B cell (primary cell): ENCODE data around the gene CCDC85C. TPM values are rescaled to one million over a fixed set of nuclear protein-coding genes. Genes with fewer than 3 reads are reported as not detected.

Experiments
- ATAC-seq: fragments of 200-7000 bp; cut with Tn5 transposase; one replicate; pipeline ENCODE4 v1.10.0; 2021; ENCODE audit warnings: low read depth, mild to moderate bottlenecking, moderate number of reproducible peaks, moderate library complexity
- CTCF ChIA-PET: fragments of 350-600 bp; sonication (Branson Sonifier 250); formaldehyde crosslinking; loops from one replicate; lab custom pipeline; 2021; ENCODE audit warnings: antibody characterized with exemption, inconsistent platforms; lab: Charles Lee
- POLR2A ChIA-PET: fragments of 350-600 bp; sonication (Branson Sonifier 250); formaldehyde crosslinking; loops from one replicate; lab custom pipeline; 2021; ENCODE audit warnings: antibody characterized with exemption; lab: Charles Lee
- DNase-seq: peaks from one replicate; pipeline ENCODE4 v3.0.0; 2013
- H2AFZ ChIP-seq: 2 replicates; pipeline ENCODE4 v1.6.1; 2012; ENCODE audit warnings: mild to moderate bottlenecking, low read depth, low read length; ENCODE audit not compliant: insufficient read depth, poor library complexity, severe bottlenecking
- H3K27ac ChIP-seq, 2 donors: 1 replicate in 1 of 2; 2 replicates in 1 of 2; pipeline ENCODE4 v1.5.1; 2012 to 2013; ENCODE audit warnings: low read length in 2 of 2, mild to moderate bottlenecking in 2 of 2, moderate library complexity in 1 of 2
- H3K27me3 ChIP-seq, 4 experiments: fragments of 200-600 bp in 1 of 4; sonication (generic) in 1 of 4; replicated peaks in 1 of 4; 1 replicate in 2 of 4; 2 replicates in 2 of 4; pipeline versions ENCODE4 v1.6.1 to v1.7.0; 2013 to 2016; ENCODE audit warnings: low read length in 3 of 4, mild to moderate bottlenecking in 2 of 4, mixed read lengths in 1 of 4, moderate library complexity in 1 of 4; ENCODE audit not compliant: insufficient read depth in 4 of 4, control insufficient read depth in 3 of 4; ENCODE audit errors: control extremely low read depth in 1 of 4
- H3K36me3 ChIP-seq, 2 experiments: replicated peaks in 1 of 2; 1 replicate in 1 of 2; 2 replicates in 1 of 2; pipeline versions ENCODE4 v1.6.1 to v1.7.1; 2013; ENCODE audit warnings: low read length in 1 of 2; ENCODE audit not compliant: insufficient read depth in 2 of 2, control insufficient read depth in 1 of 2; ENCODE audit errors: control extremely low read depth in 1 of 2, extremely low read depth in 1 of 2
- H3K4me1 ChIP-seq, 2 donors: fragments of 200-600 bp in 1 of 2; sonication (generic) in 1 of 2; 1 replicate in 1 of 2; 2 replicates in 1 of 2; pipeline versions ENCODE4 v1.5.1 to v1.6.1; 2013 to 2017; ENCODE audit warnings: low read length in 2 of 2; ENCODE audit not compliant: control insufficient read depth in 2 of 2, insufficient read depth in 2 of 2
- H3K4me2 ChIP-seq: replicated peaks from 2 replicates; pipeline ENCODE3; 2012; ENCODE audit warnings: mild to moderate bottlenecking, low read depth, low read length; ENCODE audit not compliant: poor library complexity, severe bottlenecking
- H3K4me3 ChIP-seq, 5 experiments: fragments of 200-600 bp in 1 of 5; sonication (generic) in 1 of 5; 1 replicate in 3 of 5; 2 replicates in 2 of 5; pipeline versions ENCODE4 v1.5.1 to v1.7.0; 2011 to 2016; ENCODE audit warnings: low read length in 4 of 5, mild to moderate bottlenecking in 4 of 5, low read depth in 2 of 5, control low read depth in 1 of 5, moderate library complexity in 1 of 5; ENCODE audit not compliant: insufficient read depth in 1 of 5; ENCODE audit errors: control extremely low read depth in 1 of 5, extremely low read depth in 1 of 5
- H3K79me2 ChIP-seq: fragments of 200-600 bp; sonication (generic); one replicate; pipeline ENCODE4 v1.6.0; 2016; ENCODE audit warnings: low read length; ENCODE audit not compliant: control insufficient read depth, insufficient read depth
- H3K9ac ChIP-seq: fragments of 200-600 bp; sonication (generic); 2 replicates; pipeline ENCODE4 v1.6.1; 2017; ENCODE audit warnings: mild to moderate bottlenecking, low read length, moderate library complexity
- H3K9me3 ChIP-seq, 3 donors: one replicate each; pipeline versions ENCODE4 v1.6.1 to v1.7.1; 2013; ENCODE audit warnings: low read length in 2 of 3; ENCODE audit not compliant: control insufficient read depth in 2 of 3, insufficient read depth in 1 of 3; ENCODE audit errors: control extremely low read depth in 1 of 3
- H4K20me1 ChIP-seq: 2 replicates; pipeline ENCODE4 v1.6.0; 2012; ENCODE audit warnings: mild to moderate bottlenecking, low read length; ENCODE audit not compliant: insufficient read depth, control insufficient read depth, poor library complexity, severe bottlenecking
- H3K27ac Mint-ChIP-seq: one replicate; pipeline ENCODE4 v1.8.0; 2021; ENCODE audit warnings: mixed read lengths
- H3K27me3 Mint-ChIP-seq: one replicate; pipeline ENCODE4 v1.8.0; 2021; ENCODE audit warnings: mixed read lengths
- H3K4me1 Mint-ChIP-seq: one replicate; pipeline ENCODE4 v1.8.0; 2021; ENCODE audit warnings: mixed read lengths
- H3K4me3 Mint-ChIP-seq: one replicate; pipeline ENCODE4 v1.8.0; 2021; ENCODE audit warnings: mixed read lengths
- H3K9me3 Mint-ChIP-seq: one replicate; pipeline ENCODE4 v1.8.0; 2022; ENCODE audit warnings: mixed read lengths; ENCODE audit not compliant: insufficient read depth
- CTCF ChIP-seq: fragments of 200-600 bp; IDR thresholded peaks from one replicate; pipeline ENCODE4 v1.8.0; 2022; ENCODE audit warnings: antibody characterized with exemption, mild to moderate bottlenecking
- EZH2 ChIP-seq: IDR thresholded peaks from 2 replicates; pipeline ENCODE4 v1.6.1; 2012; ENCODE audit warnings: borderline replicate concordance, low read depth, mild to moderate bottlenecking, moderate library complexity, low read length; ENCODE audit not compliant: insufficient read depth, poor library complexity, severe bottlenecking
- WGBS: methylation state at CpG from one replicate; pipeline ENCODE4 v1.1.5; 2013; ENCODE audit warnings: missing lambda C conversion rate; ENCODE audit not compliant: insufficient coverage; 5-methylcytosine and 5-hydroxymethylcytosine counted together
- intact Hi-C: fragments of 100-400 bp; cut with micrococcal nuclease; formaldehyde crosslinking; loops from one replicate; pipeline ENCODE4 v1.10.0; 2022
- polyA plus RNA-seq: library from polyadenylated mRNA; depleted of rRNA; stranded (reverse); fragments of >200 nt; gene quantifications from 2 replicates; pipeline ENCODE4 v1.2.3, GENCODE V29; 2012
- total RNA-seq, 2 donors: library from RNA; stranded (reverse); fragments of 120-200 nt in 1 of 2; gene quantifications; 1 replicate in 1 of 2; 2 replicates in 1 of 2; pipeline versions ENCODE4 v1.2.3 to v1.2.4, GENCODE V29; 2013 to 2022

Gene CCDC85C
- total and polyA plus RNA-seq, 2 donors (not counting 1 experiment from before 2014, with no cell fraction given) = 0.52 to 2.7 TPM

- Histone ChIP-seq H3K9me3 (no peaks in the 10 kb centered on the region), H3K27me3 (no peaks in the 10 kb centered on the region), H4K20me1 (no peaks in the 10 kb centered on the region), H3K9ac (no peak overlapping the region), H2AFZ (no peak overlapping the region), H3K36me3 (no peaks in the 10 kb centered on the region), H3K79me2 (no peaks in the 10 kb centered on the region), H3K27ac (no peak overlapping the region), H3K4me1 (no peaks in the 10 kb centered on the region), H3K4me3 (no peak overlapping the region), H3K4me2 (no peak overlapping the region)
- TF ChIP-seq CTCF (no peak), EZH2 (no peak)
- Mint-ChIP-seq H3K27ac (no peak overlapping the region), H3K9me3 (no peaks in the 10 kb centered on the region), H3K4me1 (no peaks in the 10 kb centered on the region), H3K27me3 (no peaks in the 10 kb centered on the region), H3K4me3 (no peak overlapping the region)
- DNase-seq = no peak
- POLR2A ChIA-PET = no interaction called here
- intact Hi-C loops = no loop called here
- ATAC-seq = no peak
- CTCF ChIA-PET = no interaction called here
- WGBS = 93% methylated on average over 15 of the region's 19 CpGs
These were observed 73.4 kb downstream of the CCDC85C start for GRCh38 chr14:99530407-99531155.

GRCh38 chr14:99529899-99530298 is 74.1 kb downstream of the CCDC85C start:
- Histone ChIP-seq H3K79me2 (no peaks in the 10 kb centered on the region), H3K27me3 (no peaks in the 10 kb centered on the region), H3K4me1 (no peaks in the 10 kb centered on the region), H3K27ac (no peak overlapping the region), H3K9me3 (no peaks in the 10 kb centered on the region), H3K9ac (no peak overlapping the region), H3K36me3 (no peaks in the 10 kb centered on the region), H3K4me2 (no peak overlapping the region), H2AFZ (no peak overlapping the region), H3K4me3 (no peak overlapping the region), H4K20me1 (no peaks in the 10 kb centered on the region)
- H3K27me3 Mint-ChIP-seq = no peaks in the 10 kb centered on the region
- 89% methylated on average over 2 of the region's 4 CpGs for WGBS
- ChIA-PET CTCF (no interaction called here), POLR2A (no interaction called here)
- H3K4me3 Mint-ChIP-seq = no peak overlapping the region
- DNase-seq (no peak), ATAC-seq (no peak)
- TF ChIP-seq EZH2 = no peak
- TF ChIP-seq CTCF = no peak
- no peak overlapping the region for H3K27ac Mint-ChIP-seq
- H3K4me1 Mint-ChIP-seq = no peaks in the 10 kb centered on the region
- intact Hi-C loops = no loop called here
- no peaks in the 10 kb centered on the region for H3K9me3 Mint-ChIP-seq
